Neural crest cell (in vitro differentiated cells): ENCODE measurements around the gene WDR4. TPM values are rescaled to one million over a fixed set of nuclear protein-coding genes. Genes with fewer than 3 reads are reported as not detected.
"Not testable (repeated sequence)": the region's sequence is repeated elsewhere in the genome, so short reads cannot be mapped to it uniquely, and the experiment has no call there.

ENCODE experiments used
- DNase-seq: peaks from one replicate; pipeline ENCODE4 v3.0.0; 2021; ENCODE audit warnings: low read depth, mixed read lengths, low spot score
- H3K27ac Mint-ChIP-seq: one replicate; pipeline ENCODE4 v1.8.0; 2021; ENCODE audit warnings: mild to moderate bottlenecking, mixed read lengths; ENCODE audit not compliant: unreplicated experiment
- H3K27me3 Mint-ChIP-seq: 2 replicates; pipeline ENCODE4 v1.8.0; 2021; ENCODE audit warnings: low read depth, mild to moderate bottlenecking, mixed read lengths
- H3K36me3 Mint-ChIP-seq: 2 replicates; pipeline ENCODE4 v1.8.0; 2021; ENCODE audit warnings: low read depth, mild to moderate bottlenecking, mixed read lengths
- H3K4me1 Mint-ChIP-seq: 2 replicates; pipeline ENCODE4 v1.8.0; 2021; ENCODE audit warnings: mixed read lengths
- H3K4me3 Mint-ChIP-seq: one replicate; pipeline ENCODE4 v1.8.0; 2021; ENCODE audit warnings: mild to moderate bottlenecking, mixed read lengths
- H3K9me3 Mint-ChIP-seq: 2 replicates; pipeline ENCODE4 v1.8.0; 2021; ENCODE audit warnings: mixed read lengths
- total RNA-seq: library from RNA; stranded (reverse); gene quantifications from 2 replicates; pipeline ENCODE4 v1.2.1, GENCODE V29; 2021
- TF ChIP-seq, protein P1 (sequence below): fragments of 200-600 bp; sonication (generic); conservative IDR thresholded peaks from 2 replicates; pipeline ENCODE4 v1.5.0; 2021; ENCODE audit warnings: antibody characterized with exemption, mild to moderate bottlenecking

Gene WDR4
- total RNA-seq, 1 donor from 2014 or later = 38.0 TPM

DNA sequence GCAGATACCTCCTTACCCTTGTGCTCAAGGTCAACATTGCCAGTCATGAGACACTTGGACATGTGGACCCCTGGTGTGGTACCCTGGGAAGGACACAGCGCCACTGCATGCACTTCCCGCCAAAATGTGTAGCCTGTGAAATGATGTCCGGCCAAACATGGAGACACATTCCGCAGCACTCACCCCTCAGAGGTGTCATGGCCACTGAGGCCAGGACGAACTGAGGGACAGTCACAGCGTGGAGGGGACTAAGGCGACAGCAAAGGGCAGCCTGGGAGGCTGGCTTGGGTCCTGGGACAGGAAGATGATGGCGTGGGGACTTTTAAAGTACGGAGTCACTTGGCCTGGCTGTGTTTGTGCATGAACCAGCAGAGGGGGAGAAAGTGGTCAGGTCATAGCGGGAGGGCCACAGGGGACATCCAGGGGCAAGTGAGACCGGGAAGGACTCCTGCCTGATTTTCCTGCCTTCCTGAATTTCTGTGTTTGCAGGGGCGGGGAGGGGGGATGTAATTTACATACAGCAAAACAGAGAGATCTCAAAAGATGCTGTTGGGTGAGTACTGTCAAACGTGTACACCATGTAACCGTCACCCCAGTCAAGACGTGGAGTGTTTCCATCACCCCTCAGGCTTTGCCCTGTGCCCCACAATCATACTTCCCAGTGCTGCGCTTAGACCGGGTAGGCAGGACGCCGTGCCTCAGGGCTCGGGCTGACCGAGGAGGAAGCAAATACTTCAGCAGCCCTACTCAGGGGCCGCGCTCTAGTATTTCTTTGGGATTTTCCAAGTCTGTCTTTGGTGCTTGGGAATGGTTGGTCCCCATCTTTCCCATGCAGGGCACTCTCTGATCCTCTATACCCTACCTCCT lies 45.2 kb downstream of the WDR4 start:
- TF ChIP-seq, protein P1, sequence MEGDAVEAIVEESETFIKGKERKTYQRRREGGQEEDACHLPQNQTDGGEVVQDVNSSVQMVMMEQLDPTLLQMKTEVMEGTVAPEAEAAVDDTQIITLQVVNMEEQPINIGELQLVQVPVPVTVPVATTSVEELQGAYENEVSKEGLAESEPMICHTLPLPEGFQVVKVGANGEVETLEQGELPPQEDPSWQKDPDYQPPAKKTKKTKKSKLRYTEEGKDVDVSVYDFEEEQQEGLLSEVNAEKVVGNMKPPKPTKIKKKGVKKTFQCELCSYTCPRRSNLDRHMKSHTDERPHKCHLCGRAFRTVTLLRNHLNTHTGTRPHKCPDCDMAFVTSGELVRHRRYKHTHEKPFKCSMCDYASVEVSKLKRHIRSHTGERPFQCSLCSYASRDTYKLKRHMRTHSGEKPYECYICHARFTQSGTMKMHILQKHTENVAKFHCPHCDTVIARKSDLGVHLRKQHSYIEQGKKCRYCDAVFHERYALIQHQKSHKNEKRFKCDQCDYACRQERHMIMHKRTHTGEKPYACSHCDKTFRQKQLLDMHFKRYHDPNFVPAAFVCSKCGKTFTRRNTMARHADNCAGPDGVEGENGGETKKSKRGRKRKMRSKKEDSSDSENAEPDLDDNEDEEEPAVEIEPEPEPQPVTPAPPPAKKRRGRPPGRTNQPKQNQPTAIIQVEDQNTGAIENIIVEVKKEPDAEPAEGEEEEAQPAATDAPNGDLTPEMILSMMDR = no peak
- peaks cover 37% of the 10 kb centered on the region for H3K27me3 Mint-ChIP-seq
- H3K4me1 Mint-ChIP-seq = peaks cover 9% of the 10 kb centered on the region
- peaks cover 2% of the 10 kb centered on the region for H3K36me3 Mint-ChIP-seq
- H3K4me3 Mint-ChIP-seq = peak overlapping the region; percentile 76
- H3K27ac Mint-ChIP-seq = no peak overlapping the region
- H3K9me3 Mint-ChIP-seq = no peaks in the 10 kb centered on the region
- DNase-seq = no peak

DNA sequence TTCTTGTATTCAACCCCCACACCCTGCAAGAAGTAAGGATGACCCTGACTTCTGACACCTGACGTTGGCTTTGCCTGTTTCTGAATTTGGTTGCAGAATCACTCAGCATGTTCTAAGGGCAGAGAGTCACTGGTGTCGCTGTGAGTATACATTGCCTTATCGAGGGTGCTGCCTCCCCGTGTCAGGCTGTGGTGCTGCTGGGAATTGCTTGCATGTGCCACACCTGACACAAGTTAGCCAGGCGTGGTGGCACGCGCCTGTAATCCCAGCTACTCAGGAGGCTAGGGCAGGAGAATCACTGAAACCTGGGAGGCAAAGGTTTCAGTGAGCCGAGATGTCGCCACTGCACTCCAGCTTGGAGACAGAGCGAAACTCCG lies 45.9 kb downstream of the WDR4 start:
- DNase-seq = no peak
- no peak overlapping the region for H3K27ac Mint-ChIP-seq
- peaks cover 9% of the 10 kb centered on the region for H3K4me1 Mint-ChIP-seq
- TF ChIP-seq, protein P1 = peak; percentile 56
- H3K36me3 Mint-ChIP-seq = no peaks in the 10 kb centered on the region
- peaks cover 42% of the 10 kb centered on the region for H3K27me3 Mint-ChIP-seq
- peaks cover 3% of the 10 kb centered on the region for H3K9me3 Mint-ChIP-seq
- H3K4me3 Mint-ChIP-seq = peak overlapping the region; percentile 76

DNA sequence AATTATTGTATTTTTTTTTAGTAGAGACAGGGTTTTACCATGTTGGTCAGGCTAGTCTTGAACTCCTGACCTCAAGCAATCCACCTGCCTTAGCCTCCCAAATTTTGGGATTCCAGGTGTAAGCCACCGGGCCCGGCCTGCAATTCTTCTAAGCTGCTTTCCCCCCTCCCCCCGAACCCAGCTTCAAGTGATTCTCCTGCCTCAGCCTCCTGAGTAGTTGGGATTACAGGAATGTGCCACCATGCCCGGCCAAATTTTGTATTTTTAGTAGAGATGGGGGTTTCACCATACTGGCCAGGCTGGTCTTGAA lies 47.1 kb downstream of the WDR4 start:
- H3K27ac Mint-ChIP-seq, H3K4me1 Mint-ChIP-seq, H3K36me3 Mint-ChIP-seq, DNase-seq: not testable (repeated sequence)
- Mint-ChIP-seq H3K27me3 (peaks cover 54% of the 10 kb centered on the region), H3K4me3 (peak overlapping the region; percentile 76), H3K9me3 (peaks cover 11% of the 10 kb centered on the region)

DNA sequence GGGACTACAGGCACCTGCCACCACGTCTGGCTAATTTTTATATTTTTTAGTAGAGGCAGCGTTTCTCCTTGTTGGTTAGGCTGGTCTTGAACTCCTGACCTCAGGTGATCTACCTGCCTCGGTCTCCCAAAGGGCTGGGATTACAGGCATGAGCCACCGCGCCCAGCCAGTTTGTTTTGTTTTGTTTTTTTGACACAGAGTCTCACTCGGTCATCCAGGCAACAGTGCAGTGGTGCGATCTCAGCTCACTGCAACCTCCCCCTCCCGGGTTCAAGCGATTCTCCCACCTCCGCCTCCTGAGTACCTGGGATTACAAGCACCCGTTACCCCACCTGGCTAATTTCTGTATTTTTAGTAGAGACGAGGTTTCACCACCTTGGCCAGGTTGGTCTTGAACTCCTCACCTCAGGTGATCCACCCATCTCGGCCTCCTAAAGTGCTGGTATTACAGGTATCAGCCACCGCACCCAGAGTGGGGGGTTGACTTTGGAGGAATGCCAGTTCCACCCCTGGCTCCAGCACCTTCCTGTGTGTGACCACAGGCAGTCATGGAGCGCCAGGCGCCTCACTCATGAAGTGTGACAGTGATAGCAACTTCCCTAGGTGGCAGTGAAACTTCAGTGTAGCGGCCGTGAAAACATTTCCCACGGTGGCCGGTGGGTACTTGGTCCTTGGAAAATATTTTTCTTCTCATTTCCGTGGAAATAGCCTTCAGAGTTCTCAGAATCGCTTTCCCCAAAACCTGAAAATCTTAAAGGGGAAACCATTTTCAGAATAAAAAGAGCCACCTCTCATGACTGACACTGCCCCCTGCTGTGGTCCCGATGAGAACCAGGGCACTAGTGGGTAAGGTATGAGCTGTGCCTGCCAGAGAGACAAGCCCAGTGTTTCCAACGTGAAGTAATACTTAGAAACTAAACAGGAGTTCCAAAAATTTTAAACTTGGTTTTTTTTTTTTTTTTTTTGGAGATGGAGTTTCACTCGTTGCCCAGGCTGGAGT lies 48.6 kb downstream of the WDR4 start:
- H3K27me3 Mint-ChIP-seq = peaks cover 57% of the 10 kb centered on the region
- H3K27ac Mint-ChIP-seq = no peak overlapping the region
- peaks cover 9% of the 10 kb centered on the region for H3K4me1 Mint-ChIP-seq
- no peak for DNase-seq
- H3K9me3 Mint-ChIP-seq = peaks cover 11% of the 10 kb centered on the region
- no peaks in the 10 kb centered on the region for H3K36me3 Mint-ChIP-seq
- TF ChIP-seq, protein P1 = no peak
- no peak overlapping the region for H3K4me3 Mint-ChIP-seq

DNA sequence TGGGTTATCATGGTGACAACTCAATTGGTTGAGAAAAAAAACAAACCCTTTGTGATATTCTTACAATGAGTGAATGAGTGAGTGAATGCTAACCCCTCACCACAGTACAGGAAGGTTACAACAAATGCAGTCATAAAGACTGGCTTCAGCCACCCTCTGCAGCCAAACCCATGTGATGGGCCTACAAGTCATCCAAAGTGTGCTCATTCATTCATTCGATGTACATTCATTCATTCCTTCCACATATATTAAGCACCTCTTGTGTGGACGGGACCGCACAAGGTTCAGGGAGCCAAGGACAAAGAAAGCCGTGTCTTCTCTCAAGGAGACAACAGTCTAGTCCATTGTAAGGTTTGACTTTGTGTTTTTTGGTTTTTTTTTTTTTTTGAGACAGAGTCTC lies 49.4 kb downstream of the WDR4 start:
- Mint-ChIP-seq H3K27me3 (peaks cover 64% of the 10 kb centered on the region), H3K36me3 (no peaks in the 10 kb centered on the region), H3K27ac (no peak overlapping the region), H3K4me3 (no peak overlapping the region), H3K4me1 (peaks cover 9% of the 10 kb centered on the region), H3K9me3 (peaks cover 13% of the 10 kb centered on the region)
- TF ChIP-seq, protein P1 = no peak
- no peak for DNase-seq
